ENCODE results near the gene RRP8. TPM values are rescaled to one million over a fixed set of nuclear protein-coding genes. Genes with fewer than 3 reads are reported as not detected.

RRP8 gene
- total RNA-seq, 1 experiment from 2014 or later = 17.8 TPM

DNA sequence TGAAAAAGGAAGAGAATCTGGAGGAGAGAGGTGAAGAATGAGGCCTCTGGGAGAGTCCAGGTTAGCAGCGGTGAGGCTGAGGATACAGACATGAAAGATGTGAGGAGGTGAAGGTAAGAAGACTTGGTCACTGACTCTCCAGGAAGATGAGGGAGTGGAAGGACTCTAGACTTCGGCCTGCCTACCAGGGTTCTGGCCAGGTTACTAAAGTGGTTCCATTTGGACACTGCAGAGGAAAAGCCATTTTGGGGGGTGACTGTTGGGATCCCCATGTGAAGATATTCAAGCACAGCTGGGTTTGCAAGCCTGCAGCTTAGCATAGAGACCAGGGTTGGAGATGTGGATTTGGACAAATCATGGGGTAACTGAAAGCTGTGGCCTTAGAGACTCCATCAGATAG lies 44.4 kb upstream of the RRP8 start:
- Histone ChIP-seq H3K27ac (ENCODE audit: low read depth, low read length) (no peak overlapping the region), H3K9ac (ENCODE audit: low read length) (no peak overlapping the region), H3K27me3 (ENCODE audit: insufficient read depth, low read length) (peaks cover 32% of the 10 kb centered on the region; the same call in 1 of the 2 replicates), H3K4me1 (ENCODE audit: control insufficient read depth in 1 of 2, insufficient read depth in 2 of 2, low read length in 2 of 2) (peaks cover 0 to 7% of the 10 kb centered on the region in 2 experiments; a peak in 2 of 4 replicates), H3K4me2 (ENCODE audit: low read length) (no peak overlapping the region), H3K79me2 (ENCODE audit: insufficient read depth, low read length) (no peaks in the 10 kb centered on the region), H3K36me3 (ENCODE audit: control insufficient read depth in 1 of 2, insufficient read depth in 2 of 2, low read length in 2 of 2) (no peaks in the 10 kb centered on the region), H3K9me2 (ENCODE audit: insufficient read depth) (no peaks in the 10 kb centered on the region), H3K9me3 (ENCODE audit: control insufficient read depth in 1 of 2, insufficient read depth in 1 of 2, low read depth in 1 of 2, low read length in 2 of 2) (no peaks in the 10 kb centered on the region), H3K4me3 (replicated peaks in 1 of 2; ENCODE audit: low read depth in 1 of 2, low read length in 2 of 2) (no peak overlapping the region), H4K20me1 (ENCODE audit: insufficient read depth) (no peaks in the 10 kb centered on the region), H2AFZ (ENCODE audit: low read depth, low read length, poor library complexity, severe bottlenecking) (no peak overlapping the region)
- ChIA-PET RAD21 (ENCODE audit: low non-redundant PET in 1 of 2, low total read pairs in 2 of 2, uncharacterized antibody in 2 of 2, unreplicated experiment in 2 of 2) (no interaction called here), CTCF (no interaction called here), POLR2A (no interaction called here)
- no peak for ATAC-seq
- TF ChIP-seq POLR2A (IDR thresholded peaks at IDR 0.05; ENCODE audit: borderline replicate concordance, extremely low read depth, insufficient read depth, insufficient read length) = no peak
- TF ChIP-seq EZH2phosphoT487 (IDR thresholded peaks at IDR 0.05; ENCODE audit: borderline replicate concordance) = no peak
- no peak for TF ChIP-seq YY1 (IDR thresholded peaks at IDR 0.05; ENCODE audit: extremely low read depth, insufficient replicate concordance, low read depth, low read length)
- TF ChIP-seq TCF7L2 (IDR thresholded peaks at IDR 0.05; ENCODE audit: borderline replicate concordance, extremely low read depth, insufficient read depth, insufficient read length) = no peak
- TF ChIP-seq, protein P1, sequence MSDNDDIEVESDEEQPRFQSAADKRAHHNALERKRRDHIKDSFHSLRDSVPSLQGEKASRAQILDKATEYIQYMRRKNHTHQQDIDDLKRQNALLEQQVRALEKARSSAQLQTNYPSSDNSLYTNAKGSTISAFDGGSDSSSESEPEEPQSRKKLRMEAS (IDR thresholded peaks at IDR 0.05) = no peak
- TF ChIP-seq ZFX (IDR thresholded peaks at IDR 0.05) = no peak
- TF ChIP-seq ELF1 (IDR thresholded peaks at IDR 0.05; ENCODE audit: borderline replicate concordance, low read depth) = no peak
- TF ChIP-seq, protein P2, sequence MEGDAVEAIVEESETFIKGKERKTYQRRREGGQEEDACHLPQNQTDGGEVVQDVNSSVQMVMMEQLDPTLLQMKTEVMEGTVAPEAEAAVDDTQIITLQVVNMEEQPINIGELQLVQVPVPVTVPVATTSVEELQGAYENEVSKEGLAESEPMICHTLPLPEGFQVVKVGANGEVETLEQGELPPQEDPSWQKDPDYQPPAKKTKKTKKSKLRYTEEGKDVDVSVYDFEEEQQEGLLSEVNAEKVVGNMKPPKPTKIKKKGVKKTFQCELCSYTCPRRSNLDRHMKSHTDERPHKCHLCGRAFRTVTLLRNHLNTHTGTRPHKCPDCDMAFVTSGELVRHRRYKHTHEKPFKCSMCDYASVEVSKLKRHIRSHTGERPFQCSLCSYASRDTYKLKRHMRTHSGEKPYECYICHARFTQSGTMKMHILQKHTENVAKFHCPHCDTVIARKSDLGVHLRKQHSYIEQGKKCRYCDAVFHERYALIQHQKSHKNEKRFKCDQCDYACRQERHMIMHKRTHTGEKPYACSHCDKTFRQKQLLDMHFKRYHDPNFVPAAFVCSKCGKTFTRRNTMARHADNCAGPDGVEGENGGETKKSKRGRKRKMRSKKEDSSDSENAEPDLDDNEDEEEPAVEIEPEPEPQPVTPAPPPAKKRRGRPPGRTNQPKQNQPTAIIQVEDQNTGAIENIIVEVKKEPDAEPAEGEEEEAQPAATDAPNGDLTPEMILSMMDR (IDR thresholded peaks at IDR 0.05 in 2 of 3, conservative IDR thresholded peaks at IDR 0.05 in 1 of 3; ENCODE audit: borderline replicate concordance in 1 of 3, insufficient read depth in 1 of 3, low read depth in 2 of 3, low read length in 2 of 3) = no peak
- TF ChIP-seq FOSL1 (IDR thresholded peaks at IDR 0.05; ENCODE audit: low read depth) = no peak
- no peak for TF ChIP-seq JUND (IDR thresholded peaks at IDR 0.05)
- TF ChIP-seq ZNF274 (IDR thresholded peaks at IDR 0.05; ENCODE audit: low read depth, low read length) = no peak
- TF ChIP-seq CEBPB (IDR thresholded peaks at IDR 0.05; ENCODE audit: low read depth) = no peak
- TF ChIP-seq, protein P3, sequence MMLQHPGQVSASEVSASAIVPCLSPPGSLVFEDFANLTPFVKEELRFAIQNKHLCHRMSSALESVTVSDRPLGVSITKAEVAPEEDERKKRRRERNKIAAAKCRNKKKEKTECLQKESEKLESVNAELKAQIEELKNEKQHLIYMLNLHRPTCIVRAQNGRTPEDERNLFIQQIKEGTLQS (IDR thresholded peaks at IDR 0.05) = no peak
- BruUV-seq (replicated peaks) = no TSS peak
- intact Hi-C loops (cut with micrococcal nuclease) = no loop called here
- DNase-seq (ENCODE audit: low read depth, low spot score) = no peak

All from HCT116 (cell line).